Measurements from ENCODE around the gene QSOX1. TPM values are rescaled to one million over a fixed set of nuclear protein-coding genes. Genes with fewer than 3 reads are reported as not detected.
A peak's percentile ranks its signal among the peaks of the same experiment; 100 is the strongest.

The QSOX1 gene, protein sequence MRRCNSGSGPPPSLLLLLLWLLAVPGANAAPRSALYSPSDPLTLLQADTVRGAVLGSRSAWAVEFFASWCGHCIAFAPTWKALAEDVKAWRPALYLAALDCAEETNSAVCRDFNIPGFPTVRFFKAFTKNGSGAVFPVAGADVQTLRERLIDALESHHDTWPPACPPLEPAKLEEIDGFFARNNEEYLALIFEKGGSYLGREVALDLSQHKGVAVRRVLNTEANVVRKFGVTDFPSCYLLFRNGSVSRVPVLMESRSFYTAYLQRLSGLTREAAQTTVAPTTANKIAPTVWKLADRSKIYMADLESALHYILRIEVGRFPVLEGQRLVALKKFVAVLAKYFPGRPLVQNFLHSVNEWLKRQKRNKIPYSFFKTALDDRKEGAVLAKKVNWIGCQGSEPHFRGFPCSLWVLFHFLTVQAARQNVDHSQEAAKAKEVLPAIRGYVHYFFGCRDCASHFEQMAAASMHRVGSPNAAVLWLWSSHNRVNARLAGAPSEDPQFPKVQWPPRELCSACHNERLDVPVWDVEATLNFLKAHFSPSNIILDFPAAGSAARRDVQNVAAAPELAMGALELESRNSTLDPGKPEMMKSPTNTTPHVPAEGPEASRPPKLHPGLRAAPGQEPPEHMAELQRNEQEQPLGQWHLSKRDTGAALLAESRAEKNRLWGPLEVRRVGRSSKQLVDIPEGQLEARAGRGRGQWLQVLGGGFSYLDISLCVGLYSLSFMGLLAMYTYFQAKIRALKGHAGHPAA
- total RNA-seq, result 256 and 257 TPM in 2 replicates
- polyA plus RNA-seq, result 415 and 427 TPM in 2 replicates
- 285 and 310 TPM in 2 replicates for polyA plus RNA-seq (2011; cell fraction: cytosol; rRNA removed)
- polyA plus RNA-seq (2011; cell fraction: nucleus; rRNA removed), result 246 TPM in 2 replicates
- polyA plus RNA-seq (2012), result 298 and 334 TPM in 2 replicates
- 188 and 193 TPM in 2 replicates for polyA minus RNA-seq
- polyA minus RNA-seq (2011; cell fraction: cytosol; rRNA and poly(A)+ RNA removed), result 10.0 TPM
- 46.6 and 55.2 TPM in 2 replicates for polyA minus RNA-seq (2011; cell fraction: nucleus; rRNA and poly(A)+ RNA removed)
- Bru-seq, nascent RNA, result percentile 71 among the genes with signal in this experiment
- BruChase-seq, experiment 1, labeled RNA remaining after a 6-hour chase, result percentile 86 among the genes with signal in this experiment
- percentile 80 among the genes with signal in this experiment for BruChase-seq, experiment 2, labeled RNA remaining after a 2-hour chase
- long read RNA-seq, full-length matches to known transcripts, result 468 of 695 reads
- long read RNA-seq, partial matches to known transcripts, result 140 of 695 reads
- long read RNA-seq, other reads (novel, unspliced or antisense), result 87 of 695 reads

DNA sequence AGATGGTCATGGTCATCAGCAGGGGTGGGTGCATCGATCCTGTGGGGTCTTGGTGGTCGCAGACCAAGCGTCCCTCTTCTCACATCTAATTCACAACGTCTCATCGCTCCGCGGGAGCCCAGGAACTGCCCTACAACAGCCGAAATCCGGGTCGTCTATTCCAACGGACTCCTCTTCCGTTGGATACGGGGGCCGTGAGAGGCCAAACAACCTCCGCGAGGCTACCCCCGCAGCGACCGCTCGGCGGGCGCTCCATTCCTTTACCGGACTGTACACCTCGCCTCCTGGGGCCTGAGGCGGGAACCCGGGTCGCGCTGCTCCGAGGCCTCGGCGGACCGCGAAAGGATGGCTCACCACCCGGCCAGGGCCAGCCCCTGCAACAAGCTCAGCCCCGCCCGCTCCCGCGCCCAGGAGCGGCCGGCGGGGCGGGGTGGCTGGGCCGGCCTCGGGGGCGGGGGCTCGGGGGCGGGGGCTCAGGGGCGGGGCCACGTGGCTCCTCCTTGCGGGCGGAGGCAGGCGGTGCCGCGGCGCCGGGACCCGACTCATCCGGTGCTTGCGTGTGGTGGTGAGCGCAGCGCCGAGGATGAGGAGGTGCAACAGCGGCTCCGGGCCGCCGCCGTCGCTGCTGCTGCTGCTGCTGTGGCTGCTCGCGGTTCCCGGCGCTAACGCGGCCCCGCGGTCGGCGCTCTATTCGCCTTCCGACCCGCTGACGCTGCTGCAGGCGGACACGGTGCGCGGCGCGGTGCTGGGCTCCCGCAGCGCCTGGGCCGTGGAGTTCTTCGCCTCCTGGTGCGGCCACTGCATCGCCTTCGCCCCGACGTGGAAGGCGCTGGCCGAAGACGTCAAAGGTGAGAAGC lies at the start of gene QSOX1:
Gene QSOX1 (plus strand): TSS at position 545 of the 857 bp plus-strand sequence. CDS start 39 bp downstream, at position 584.
- FAIRE-seq, result peak; percentile 84
- intact Hi-C loops (cut with micrococcal nuclease), result loop anchor here (1.0 to 5.0 kb wide), 3 partner anchors 127 to 478 kb away; partner anchors contain the start of genes CEP350 and XPR1
- H3K4me2 ChIP-seq (ENCODE audit: insufficient read depth, low read length), result peak within 1 kb of the TSS; percentile 90
- no peaks in the 10 kb centered on the region for H3K9me1 ChIP-seq (replicated peaks; ENCODE audit: control insufficient read depth, extremely low read depth, insufficient read depth, low read length)
- H4K20me1 ChIP-seq (replicated peaks; ENCODE audit: control insufficient read depth, extremely low read depth, insufficient read depth, low read length), result no peaks in the 10 kb centered on the region
- no TSS peak for BruUV-seq (replicated peaks)
- dilution Hi-C loops (cut with MboI; ENCODE audit: extremely low pct_ligation_motif_present, low sequenced_read_pairs), result no loop called here
- H3K4me3 ChIP-seq (replicated peaks in 1 of 3; ENCODE audit: insufficient read depth in 1 of 3, low read depth in 1 of 3, low read length in 3 of 3), result peak within 1 kb of the TSS; percentile 54 to 90 (median 87)
- peaks cover 45% of the 10 kb centered on the region for H3K79me2 ChIP-seq (ENCODE audit: control insufficient read depth, insufficient read depth, low read length)
- H3K9ac ChIP-seq (replicated peaks; ENCODE audit: extremely low read depth, insufficient read depth, low read length), result peak within 1 kb of the TSS; percentile 88
- CTCF ChIA-PET, result interaction anchor here (0.8 to 2.3 kb wide), 9 partner anchors 10 to 445 kb away, joined by 3 to 18 read pairs (median 3); no protein-coding TSS in a partner anchor
- peaks cover 60% of the 10 kb centered on the region for H3K4me1 ChIP-seq (ENCODE audit: control insufficient read depth, extremely low read depth, insufficient read depth, low read length)
- H3K27ac ChIP-seq (ENCODE audit: insufficient read depth, low read depth, low read length), result peak within 1 kb of the TSS; percentile 58
- peak within 1 kb of the TSS; percentile 47 for H2AFZ ChIP-seq (ENCODE audit: low read depth, low read length)
- peak; percentile 82 for DNase-seq (ENCODE audit: low read depth, low spot score)
- POLR2A ChIA-PET, result interaction anchor here (1.2 to 1.6 kb wide), 2 partner anchors 13 to 200 kb away, joined by 5 to 7 read pairs; partner anchors contain the start of gene CEP350
- H3K9me3 ChIP-seq (replicated peaks; ENCODE audit: control insufficient read depth, insufficient read depth, low read length), result no peaks in the 10 kb centered on the region
- TF ChIP-seq POLR2AphosphoS5 (IDR thresholded peaks at IDR 0.05; ENCODE audit: insufficient read depth, low read depth, low read length), result peak; percentile 95
- TF ChIP-seq, protein P1, sequence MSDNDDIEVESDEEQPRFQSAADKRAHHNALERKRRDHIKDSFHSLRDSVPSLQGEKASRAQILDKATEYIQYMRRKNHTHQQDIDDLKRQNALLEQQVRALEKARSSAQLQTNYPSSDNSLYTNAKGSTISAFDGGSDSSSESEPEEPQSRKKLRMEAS (IDR thresholded peaks at IDR 0.05; ENCODE audit: insufficient read depth, insufficient read length), result no peak
- no peak for TF ChIP-seq MYC (IDR thresholded peaks at IDR 0.05; ENCODE audit: low read depth, low read length)
- TF ChIP-seq GATA2 (IDR thresholded peaks at IDR 0.05; ENCODE audit: insufficient read depth, insufficient read length, low read depth, low read length), result no peak
- peak; percentile 95 for TF ChIP-seq POLR2A (IDR thresholded peaks at IDR 0.05; ENCODE audit: low read depth, low read length)
- TF ChIP-seq, protein P2, sequence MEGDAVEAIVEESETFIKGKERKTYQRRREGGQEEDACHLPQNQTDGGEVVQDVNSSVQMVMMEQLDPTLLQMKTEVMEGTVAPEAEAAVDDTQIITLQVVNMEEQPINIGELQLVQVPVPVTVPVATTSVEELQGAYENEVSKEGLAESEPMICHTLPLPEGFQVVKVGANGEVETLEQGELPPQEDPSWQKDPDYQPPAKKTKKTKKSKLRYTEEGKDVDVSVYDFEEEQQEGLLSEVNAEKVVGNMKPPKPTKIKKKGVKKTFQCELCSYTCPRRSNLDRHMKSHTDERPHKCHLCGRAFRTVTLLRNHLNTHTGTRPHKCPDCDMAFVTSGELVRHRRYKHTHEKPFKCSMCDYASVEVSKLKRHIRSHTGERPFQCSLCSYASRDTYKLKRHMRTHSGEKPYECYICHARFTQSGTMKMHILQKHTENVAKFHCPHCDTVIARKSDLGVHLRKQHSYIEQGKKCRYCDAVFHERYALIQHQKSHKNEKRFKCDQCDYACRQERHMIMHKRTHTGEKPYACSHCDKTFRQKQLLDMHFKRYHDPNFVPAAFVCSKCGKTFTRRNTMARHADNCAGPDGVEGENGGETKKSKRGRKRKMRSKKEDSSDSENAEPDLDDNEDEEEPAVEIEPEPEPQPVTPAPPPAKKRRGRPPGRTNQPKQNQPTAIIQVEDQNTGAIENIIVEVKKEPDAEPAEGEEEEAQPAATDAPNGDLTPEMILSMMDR (IDR thresholded peaks at IDR 0.05; ENCODE audit: extremely low read depth in 1 of 2, insufficient read depth in 1 of 2, low read depth in 1 of 2, low read length in 2 of 2), result no peak
- TF ChIP-seq FOS (IDR thresholded peaks at IDR 0.05; ENCODE audit: borderline replicate concordance, insufficient read depth, low read length), result no peak
- TF ChIP-seq EZH2 (IDR thresholded peaks at IDR 0.05; ENCODE audit: borderline replicate concordance, low read depth, low read length, severe bottlenecking), result no peak
- no peak for TF ChIP-seq JUN (IDR thresholded peaks at IDR 0.05; ENCODE audit: borderline replicate concordance, insufficient read depth, insufficient read length, low read depth)
- H3K27me3 ChIP-seq (ENCODE audit: control insufficient read depth in 2 of 2, insufficient read depth in 2 of 2, low read length in 2 of 2), result no peaks in the 10 kb centered on the region
- H3K36me3 ChIP-seq (ENCODE audit: control insufficient read depth in 2 of 2, extremely low read depth in 1 of 2, insufficient read depth in 2 of 2, low read length in 2 of 2), result no peaks in the 10 kb centered on the region

Measured in endothelial cell of umbilical vein (primary cell).